NCI-H2227 (cell line): ENCODE measurements around the gene PNP.
A peak's percentile ranks its signal among the peaks of the same experiment; 100 is the strongest.
"Not testable (repeated sequence)": the region's sequence is repeated elsewhere in the genome, so short reads cannot be mapped to it uniquely, and the experiment has no call there.

ENCODE experiments used
- DNase-seq: peaks from one replicate; lab custom pipeline; 2025; ENCODE audit not compliant: unreplicated experiment; lab: John Stamatoyannopoulos, UW

Gene PNP

DNA sequence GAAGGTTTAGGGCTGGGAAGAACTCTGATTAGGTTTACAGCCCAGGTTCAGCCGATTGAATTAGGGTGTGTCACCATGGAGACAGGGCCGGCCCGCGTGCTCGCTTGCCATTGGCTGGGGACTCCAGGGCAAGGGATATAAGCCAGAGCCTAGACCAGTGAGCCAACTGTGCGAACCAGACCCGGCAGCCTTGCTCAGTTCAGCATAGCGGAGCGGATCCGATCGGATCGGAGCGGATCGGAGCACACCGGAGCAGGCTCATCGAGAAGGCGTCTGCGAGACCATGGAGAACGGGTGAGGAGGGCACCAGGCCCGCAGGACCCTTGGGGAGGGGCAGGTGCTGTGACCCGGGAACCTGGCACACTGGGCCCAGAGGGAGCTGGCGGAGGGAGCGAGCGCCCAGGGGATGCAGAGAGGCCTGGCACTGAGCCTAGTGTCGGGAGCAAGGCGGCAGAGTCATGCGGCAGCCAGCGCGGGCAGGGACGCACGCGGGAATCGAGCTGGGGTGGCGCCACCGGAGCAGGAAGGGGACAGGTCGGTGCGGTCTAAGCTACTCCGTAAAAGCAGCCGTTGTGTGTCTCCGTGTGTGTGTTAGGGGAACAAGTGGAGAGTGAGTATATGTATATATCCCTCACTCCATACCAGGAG, at the start of gene PNP:
TSS of gene PNP (plus strand) at position 165 of the 648 bp plus-strand sequence. CDS start at position 284, 119 bp downstream.
- peak; percentile 94 for DNase-seq

DNA sequence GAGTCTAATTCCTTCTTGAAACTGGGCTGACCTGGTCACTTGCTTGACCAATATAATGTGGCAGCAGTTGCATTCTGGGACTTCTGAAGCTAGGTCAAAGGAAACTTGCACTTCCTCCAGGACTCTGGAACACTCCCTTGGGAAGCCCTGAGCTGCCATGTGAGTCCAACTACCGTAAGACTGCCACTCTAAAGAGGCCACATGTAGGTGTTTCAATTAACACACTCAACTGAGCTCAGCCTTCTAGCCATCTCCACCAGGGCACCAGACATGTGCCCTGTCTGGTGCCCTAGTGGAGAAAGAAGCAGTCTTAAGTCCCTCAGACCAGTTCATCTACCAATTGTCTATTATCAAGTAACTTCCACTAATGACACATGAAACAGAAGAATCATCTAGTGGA, 49.8 kb upstream of the PNP start:
- DNase-seq = no peak

DNA sequence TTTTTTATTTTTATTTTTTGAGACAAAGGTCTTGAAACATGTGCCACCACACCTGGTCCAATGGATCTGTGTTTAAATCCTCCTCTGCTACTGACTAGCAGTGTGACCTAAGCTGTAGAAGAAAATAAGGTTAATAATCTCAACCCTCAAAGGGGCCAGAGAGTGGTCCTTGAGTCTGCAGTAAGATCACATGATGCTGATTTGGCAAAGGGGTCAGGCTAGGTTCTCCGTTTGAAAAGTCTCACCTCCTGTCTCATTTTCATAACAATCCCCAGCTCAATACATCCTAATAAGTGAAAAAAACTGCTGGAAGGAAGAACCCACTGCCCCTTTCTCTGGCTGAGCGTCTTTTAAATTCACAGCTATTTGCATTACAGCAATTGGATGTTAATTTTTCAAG, 47.9 kb upstream of the PNP start:
- DNase-seq = no peak

DNA sequence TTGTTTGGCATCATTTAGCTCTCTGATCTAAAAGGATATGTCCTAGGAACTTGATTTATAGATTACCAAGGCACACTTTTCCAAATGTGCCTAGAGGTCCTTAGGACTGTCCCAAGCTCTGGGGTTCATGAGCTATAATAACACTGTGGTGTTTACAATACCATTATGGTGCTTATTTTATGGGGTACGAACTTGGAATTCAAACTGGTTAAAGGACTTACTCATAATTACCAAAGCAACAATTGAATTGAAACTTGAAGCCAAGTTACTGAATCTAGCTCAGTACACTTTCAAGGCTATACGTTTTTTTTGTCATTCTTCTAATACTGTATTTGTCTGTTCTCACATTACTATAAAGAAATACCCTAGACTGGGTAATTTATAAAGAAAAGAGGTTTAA, 46.3 kb upstream of the PNP start:
- no peak for DNase-seq

DNA sequence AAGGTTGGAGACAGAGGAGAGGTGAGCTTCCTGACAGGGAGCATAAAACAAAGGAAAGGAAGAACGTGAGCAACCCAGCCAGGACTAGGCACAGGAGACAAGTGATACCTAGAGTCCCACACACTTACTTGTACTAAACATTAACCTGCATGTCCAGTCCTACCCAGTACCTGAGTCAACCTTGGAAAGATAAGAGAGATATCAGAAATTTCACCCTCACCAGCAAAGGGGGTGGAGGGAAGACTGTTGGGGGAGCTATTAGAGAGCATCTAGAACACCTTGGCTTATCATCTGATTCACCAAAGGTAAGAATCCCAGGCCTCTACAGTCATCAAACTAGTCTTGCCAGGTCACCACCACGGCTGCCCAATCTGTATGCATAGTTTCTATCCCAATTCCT, 44.4 kb upstream of the PNP start:
- DNase-seq = no peak

DNA sequence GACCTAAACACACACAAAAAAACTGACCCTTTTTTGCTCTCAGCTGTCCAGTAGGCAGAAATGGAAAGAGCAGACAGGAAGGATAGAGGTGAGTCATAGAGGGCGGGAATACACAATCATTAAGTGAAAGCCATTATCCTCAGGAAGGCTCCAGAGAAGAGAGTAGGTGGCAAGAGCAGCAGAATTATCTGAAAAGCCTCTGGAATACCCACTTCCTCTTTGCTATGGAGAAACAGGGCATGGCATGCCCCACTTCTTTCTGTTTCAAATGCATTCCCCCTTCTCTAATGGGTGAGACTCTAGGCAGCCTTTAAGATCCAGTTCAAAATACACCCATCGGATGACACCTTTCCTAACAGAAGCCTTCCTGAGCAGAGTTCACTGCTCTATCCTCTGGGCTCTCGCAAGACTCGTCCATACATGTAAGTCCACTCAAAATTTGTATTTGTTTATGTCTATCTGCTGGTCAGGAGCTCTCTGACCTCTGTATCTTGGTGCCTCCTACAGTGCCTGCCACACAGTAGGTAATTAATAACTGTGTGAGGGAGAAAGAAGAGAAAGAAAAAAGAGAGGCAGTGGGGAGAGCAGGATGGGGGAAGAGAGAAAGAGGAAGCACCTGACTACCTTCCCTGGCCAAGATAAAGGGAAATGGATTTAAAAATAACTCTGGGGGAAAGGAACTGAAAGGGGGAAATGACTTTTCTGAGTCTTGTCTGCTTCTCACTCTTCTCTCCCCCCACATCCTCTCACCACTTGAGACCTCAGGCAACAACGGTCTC, 41.8 kb upstream of the PNP start:
- DNase-seq = peak; percentile 34

DNA sequence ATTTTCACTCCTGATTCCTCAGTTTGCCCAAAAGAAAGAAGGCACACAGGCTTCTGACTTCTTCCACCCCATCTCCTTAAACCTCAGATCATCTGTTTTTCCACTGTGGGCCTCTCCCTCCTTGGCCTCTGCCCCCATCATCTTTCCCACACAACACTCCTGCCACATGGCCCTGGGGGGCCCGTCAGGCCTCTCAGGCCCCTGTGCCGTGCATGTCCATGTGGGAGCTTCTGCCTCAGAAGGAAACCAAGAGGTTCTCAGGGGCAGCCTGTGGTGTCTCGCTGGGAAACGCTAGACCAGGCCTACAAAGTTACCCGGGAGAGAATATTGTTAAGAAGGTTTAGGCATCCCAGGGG, 41.2 kb upstream of the PNP start:
- no peak for DNase-seq

DNA sequence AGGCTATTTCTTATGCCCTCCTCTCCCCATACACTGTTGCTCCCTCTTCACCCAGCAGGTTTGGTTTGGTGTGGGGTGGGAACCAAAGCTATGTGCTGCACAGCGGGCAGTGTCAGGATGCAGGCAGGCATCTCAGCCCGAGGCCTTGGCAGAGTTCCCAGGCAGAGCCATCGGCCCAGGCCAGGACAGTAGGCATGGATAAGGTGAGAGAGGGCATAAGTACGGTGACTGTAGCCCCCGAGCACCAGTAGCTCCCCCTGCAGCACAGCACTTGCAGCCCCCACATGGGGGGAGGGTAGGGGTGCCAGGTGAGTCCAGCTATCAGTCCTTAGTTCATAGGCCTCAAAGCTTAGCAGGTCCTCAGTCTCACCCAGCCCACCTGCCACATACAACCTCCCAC, 40.4 kb upstream of the PNP start:
- no peak for DNase-seq

DNA sequence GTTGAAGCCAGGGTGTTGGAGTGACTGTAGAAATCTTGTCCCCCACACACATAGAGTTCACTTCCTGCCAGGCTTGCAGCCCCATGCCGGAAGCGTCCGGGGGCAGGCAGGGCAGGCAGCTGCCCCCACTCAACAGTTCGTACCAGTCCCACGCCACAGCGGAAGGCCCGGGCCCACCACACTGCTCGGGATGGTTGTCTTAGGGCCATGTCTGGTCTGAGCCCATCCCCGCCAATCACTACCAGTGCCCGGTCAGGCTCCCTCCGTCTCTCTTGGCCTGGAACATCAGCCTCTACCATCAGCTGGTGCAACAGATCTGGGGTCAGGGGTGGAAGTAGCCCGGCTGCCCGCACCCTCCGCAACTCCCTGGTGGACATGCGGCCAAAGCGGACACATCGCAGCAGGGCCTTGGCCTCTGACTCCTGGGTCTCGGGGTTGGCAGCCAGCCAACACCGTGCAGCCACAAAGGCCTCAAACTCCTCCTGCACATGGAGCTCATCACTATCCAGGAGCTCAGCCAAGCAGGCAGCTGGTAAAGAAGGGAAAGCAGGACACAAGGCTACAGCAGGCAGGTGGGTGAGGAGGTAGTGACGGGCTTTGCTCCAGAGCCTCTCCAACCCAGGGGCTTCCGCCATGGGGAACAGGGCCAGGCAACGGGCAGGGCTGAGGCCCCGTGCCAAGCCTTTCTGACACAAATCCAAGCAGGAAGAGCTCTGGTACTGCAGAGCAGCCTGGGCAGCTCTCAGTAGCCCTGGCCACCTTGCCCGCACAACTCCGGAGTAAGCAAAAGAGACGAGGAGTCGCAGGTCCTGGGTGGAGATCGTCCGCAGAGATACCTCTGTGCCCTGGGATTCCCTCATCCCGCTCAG, 39.2 kb upstream of the PNP start:
- DNase-seq = no peak

DNA sequence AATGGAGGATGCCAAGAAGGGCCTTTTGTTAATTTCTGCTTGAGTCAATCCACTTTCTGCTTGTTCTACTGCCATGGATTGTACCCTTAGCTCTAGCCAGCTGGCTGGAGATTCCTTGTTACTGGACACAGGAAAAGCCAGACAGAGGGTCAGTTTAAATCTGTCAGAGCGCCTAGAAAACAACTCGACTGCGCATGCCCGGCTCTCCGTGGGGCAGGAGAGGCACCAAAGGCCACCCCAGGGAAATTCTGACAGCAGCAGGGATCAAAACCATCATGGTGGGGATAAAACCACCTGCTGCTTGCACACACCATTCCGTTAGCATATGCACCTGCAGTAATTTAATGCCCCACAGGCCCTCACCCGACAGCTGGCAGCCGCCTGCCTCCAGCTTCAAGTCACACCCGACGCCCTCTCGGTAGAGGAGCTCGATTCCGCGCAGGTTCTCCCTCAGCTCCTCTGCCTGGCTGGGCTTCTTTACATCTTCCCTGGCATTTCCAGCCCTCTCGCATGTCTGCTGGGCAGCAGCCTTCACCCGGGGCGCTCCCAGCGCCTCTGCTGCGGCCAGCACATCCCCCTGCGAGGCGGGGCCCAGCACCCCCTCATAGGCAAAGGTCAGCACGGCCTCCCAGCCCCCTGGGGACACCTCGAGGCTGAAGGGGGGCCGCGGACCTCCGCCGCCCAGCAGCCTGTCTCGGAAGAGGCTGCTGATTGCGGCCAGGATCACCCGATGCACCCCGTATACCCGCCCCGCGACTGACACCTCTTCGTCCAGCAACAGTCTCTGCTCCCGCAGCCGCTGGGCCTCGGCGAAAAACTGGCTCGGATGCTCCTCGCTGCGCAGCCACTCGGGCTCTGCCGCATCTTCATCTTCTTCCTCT, 34.3 kb upstream of the PNP start:
- peak; percentile 27 for DNase-seq

DNA sequence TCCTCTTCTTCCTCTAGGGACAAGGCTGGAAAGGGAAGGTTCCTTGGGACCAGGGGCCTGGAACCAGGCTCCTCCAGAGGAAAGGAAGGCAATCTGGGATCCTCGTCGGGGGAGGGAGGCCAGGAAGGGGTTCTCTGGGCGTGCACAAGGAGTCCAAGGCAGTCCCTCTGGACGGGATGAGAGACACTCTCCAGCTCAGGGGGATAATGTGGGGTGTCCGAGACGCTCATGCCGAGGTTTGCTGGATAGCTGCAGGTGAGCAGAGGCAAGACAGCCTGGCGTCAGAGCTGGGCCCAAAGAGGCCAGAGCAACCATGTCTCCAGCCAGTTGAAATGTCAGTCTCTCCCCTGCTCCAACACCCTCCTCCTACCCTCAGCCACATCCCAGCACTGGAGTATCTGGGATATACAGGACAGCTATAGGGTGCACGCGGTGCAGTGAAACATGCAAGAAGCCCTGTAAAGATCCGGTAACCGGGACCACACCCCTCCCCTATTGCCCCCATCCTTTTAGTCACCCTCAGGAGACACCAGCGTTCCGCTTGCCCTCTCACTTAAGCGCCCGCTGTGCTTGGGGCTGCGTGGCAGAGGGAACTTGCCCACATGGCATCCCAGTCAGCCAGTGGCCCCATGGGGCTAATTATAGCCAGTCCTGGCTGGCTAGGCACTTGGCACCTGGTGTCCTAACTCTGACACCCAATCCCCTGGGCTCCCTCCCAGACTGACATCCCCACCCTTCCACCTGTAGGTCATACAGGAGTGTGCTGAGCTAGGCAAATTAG, 33.4 kb upstream of the PNP start, which contains the start of gene KLHL33:
TSS of gene KLHL33 (minus strand) at position 585 of the 781 bp plus-strand sequence. CDS start at position 230, 355 bp downstream.
- DNase-seq = no peak

DNA sequence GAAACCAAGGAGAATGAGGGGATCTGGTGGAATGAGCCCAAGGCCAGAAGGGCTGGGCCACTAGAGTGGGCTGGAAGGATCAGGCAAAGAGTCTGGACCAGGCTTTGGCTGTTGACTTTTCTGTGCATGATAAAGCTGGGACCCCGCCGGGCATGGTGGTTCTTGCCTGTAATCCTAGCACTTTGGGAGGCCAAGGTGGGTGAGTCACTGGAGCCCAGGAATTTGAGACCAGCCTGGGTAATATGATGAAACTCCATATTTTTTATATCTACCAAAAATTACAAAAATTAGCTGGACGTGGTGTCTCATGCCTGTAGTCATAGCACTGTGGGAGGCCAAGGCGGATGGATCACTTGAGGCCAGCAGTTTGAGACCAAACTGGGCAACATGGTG, 32.8 kb upstream of the PNP start:
- DNase-seq = no peak

DNA sequence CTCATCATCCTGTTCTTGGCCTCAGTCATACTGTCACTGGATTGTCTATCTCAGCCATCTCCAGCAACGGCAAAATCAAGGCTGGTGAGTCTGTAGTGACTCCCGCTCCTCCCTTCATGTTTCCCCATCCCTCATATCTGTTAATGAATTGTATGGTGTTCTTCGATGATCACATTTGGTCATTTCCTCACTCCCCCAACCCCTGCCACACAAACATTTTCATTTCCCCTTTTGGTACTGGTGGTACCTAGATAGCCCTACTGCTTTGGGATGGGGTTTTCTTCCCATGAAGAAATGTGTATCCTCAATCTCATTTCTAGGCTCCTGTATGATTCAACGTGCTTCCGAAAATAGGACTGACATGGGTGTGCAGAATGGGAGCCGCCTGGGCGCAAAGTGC, 30.5 kb upstream of the PNP start:
- no peak for DNase-seq

DNA sequence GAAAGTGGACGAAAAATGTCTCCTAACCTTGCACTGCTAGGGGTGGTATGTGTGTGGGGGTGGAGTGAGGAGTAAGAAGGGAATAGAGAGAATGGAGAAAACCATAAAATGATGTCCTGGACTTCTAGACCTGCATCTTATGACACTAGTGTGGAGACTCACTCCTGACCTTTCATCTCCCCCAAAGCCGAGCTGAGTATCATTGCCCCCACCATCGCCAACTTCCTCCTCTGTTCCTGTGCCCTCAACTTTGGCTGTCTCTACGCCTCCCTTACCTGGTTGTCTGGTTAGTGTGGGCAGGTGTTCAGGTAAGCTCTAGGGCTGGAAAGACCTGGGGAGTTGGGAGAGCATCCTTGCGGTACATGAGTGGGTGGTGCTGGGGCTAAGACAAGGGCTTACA, 28.7 kb upstream of the PNP start:
- no peak for DNase-seq

DNA sequence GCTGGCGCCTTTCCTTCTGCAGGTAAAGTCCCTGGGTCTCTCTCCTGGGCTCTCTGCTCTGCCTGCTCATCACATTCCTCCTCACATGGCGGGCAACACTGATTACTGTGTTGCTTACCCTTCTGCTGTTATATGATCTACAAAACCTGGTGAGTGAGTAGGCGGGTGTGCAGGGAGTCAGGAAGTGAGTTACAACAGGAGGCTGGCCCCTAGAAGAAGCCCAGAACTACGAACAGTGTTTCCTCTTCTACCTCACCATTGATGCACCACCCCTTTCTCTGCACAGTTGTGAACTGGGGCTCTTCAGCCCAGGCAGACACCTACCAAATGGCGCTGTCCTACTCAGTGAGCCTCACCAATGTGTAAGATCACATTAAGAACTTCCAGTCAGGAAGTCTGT, 28.3 kb upstream of the PNP start:
- DNase-seq = no peak

DNA sequence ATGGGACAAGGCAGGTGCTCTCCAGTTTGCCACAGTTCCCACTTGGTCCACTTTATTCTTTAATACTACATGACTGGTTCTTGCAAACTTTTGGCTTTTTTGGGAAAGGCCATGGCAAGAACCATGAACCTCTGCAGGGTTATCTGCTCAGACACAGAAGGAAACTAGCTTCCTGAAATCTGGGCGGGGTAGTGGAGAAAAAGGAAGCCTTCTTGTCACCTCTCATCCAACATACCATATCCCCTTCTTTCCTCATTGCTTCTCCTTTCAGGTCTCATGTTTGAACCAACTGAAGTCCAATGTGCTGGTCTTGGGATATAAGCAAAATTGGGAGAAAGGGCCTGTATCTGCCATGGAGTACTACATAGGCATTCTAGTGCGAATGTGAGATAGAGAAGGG, 27.7 kb upstream of the PNP start:
- DNase-seq = no peak

DNA sequence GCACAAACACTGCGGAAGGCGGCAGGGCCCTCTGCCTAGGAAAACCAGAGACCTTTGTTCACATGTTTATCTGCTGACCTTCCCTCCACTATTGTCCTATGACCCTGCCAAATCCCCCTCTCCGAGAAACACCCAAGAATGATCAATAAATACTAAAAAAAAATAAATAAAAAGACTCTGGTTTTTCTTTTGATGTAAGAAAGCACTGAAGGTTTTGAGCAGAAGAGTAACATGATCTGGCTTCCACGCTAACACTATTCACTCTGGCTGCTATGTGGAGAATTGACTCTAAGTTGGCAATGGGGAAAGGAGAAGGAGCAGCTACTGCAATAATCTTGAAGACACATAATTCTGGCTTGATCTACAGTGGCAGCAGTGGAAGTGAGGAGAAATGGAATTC, 25.6 kb upstream of the PNP start:
- DNase-seq = not testable (repeated sequence)

DNA sequence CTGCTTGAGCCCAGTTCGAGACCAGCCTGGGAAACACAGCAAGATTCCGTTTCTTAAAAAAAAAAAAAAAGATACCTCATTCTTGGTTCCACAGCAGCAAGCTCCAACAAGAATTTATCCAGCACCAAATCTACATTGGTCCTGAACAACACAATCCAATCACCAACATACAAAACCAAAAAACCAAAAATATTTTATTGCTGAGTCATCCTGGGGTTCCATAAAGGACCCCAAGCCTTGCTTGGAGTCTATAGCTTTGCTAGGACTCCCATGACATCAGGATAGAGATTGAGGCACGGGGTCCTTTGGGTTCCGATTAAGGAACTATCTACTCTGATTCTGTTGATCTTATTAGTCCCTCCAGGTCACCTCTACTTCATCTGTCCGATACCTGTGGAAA, 22.3 kb upstream of the PNP start:
- DNase-seq = no peak

DNA sequence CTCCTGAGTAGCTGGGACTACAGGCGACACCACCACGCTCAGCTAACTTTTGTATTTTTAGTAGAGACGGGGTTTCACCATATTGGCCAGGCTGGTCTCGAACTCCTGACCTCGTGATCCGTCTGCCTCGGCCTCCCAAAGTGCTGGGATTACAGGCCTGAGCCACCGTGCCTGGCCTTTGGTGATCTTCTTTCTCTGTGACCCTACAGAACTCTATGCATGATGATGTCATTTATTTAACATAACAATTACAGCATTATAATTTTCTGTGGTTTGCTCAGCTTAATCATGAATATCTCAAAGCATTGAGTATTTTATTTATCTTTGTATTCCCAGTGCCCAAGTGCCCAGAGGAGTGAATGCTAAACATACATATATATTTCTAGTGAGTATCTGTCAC, 16.4 kb upstream of the PNP start:
- DNase-seq = not testable (repeated sequence)
